ENCODE results near the gene SPOCK1.

SPOCK1 gene

DNA sequence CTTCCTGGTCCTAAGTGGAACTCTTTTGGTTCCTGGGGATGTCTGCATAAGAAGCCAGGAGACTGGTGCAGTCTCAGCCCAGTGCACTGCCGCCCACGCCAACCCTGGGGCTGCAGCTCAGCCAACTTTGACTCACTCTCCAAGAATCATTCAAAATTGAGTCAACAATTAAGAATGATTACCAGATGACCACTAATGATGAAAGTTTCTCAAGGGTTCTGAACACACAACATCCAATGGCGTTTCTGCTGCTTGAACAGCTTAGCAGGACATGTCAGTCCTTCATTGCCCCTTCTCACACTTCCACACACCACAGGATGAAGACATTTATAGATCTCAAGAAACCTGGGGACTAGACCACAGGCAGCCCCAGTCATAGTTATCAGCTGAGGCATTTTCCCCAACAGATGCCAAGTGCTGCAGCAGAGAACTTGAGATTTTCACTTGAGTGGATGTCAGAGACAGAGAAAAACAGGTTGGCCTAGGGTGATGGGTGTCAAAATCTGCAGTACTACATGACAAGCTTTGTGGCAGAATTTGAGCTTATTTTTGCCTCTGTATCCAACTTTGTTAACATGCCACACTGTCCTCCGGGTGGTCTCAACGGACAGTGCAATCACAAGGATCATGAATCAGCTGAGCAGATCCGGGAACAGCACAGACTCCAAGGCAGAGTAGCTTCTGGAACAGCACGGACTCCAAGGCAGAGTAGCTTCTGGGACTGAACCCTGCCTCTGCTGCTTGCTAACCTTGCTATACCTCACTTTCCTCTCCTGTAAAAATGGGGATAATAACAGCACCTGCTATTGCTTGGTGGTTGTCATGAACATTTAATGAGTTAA lies 356.1 kb downstream of the SPOCK1 start:
- peak; percentile 30 for DNase-seq

- DNase-seq = peak; percentile 58
Measured at GRCh38 chr5:137142346-137142745, 356.8 kb downstream of the SPOCK1 start.

GRCh38 chr5:137141779-137142178 lies 357.3 kb downstream of the SPOCK1 start:
- DNase-seq = peak; percentile 41

DNA sequence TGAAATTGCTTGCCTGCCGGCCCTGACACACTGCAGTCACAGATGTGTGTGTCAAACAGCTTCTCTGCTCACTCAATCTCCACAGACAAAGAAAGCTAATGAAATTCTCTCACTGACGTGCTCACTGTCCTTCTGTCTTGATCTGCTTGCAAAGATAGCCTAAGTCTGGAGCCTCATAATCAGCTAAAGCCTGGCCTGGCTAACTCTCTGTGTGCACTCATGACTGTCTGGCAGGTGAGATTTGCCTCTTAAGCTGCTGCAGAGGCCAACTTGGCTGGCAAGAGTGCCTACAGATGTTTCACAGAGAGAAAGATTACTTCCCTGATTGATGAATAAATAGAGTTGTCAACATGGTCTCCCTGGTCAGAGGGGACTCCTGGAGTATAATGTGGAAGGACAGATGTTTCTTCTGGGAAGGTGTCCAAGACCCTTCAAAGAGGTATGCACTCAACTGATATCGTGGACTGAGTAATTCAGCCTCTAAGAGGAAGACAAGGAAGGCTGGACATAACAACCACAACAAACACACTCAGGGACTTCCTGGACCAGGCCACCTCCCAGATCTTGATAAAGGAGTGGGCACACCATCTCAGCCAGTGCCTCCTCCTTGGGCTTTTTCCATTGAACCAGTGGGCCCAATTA lies 362.0 kb downstream of the SPOCK1 start:
- DNase-seq = peak; percentile 43

DNA sequence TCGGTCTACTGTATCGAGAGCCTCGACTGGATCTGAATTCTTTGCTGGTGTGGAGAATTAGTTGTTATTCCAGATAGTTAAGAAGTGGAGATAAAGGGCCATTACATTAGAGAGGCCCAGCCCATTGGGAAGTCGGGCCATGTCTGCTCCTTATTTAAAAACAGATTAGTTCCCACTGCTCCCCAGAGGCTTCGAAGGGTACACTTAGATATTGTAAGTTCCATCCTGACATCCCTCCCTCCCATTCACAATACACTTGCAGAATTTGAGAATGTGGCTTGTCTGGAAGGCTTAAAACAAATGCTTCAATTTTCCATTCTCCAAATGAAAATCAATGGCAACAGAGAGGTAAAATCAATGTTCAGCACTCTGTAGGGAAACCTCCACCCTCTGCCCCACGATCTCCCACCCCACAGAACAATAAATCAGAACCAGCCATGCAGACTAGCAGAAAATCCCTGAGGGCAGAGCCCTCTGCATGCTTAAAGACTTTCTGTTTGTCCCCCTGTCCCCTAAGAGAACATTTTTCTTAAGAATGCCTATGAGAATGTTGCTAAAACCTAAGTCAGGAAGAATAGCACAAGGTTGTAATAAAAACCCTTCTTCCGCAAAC lies 364.1 kb downstream of the SPOCK1 start:
- DNase-seq = peak; percentile 44

DNA sequence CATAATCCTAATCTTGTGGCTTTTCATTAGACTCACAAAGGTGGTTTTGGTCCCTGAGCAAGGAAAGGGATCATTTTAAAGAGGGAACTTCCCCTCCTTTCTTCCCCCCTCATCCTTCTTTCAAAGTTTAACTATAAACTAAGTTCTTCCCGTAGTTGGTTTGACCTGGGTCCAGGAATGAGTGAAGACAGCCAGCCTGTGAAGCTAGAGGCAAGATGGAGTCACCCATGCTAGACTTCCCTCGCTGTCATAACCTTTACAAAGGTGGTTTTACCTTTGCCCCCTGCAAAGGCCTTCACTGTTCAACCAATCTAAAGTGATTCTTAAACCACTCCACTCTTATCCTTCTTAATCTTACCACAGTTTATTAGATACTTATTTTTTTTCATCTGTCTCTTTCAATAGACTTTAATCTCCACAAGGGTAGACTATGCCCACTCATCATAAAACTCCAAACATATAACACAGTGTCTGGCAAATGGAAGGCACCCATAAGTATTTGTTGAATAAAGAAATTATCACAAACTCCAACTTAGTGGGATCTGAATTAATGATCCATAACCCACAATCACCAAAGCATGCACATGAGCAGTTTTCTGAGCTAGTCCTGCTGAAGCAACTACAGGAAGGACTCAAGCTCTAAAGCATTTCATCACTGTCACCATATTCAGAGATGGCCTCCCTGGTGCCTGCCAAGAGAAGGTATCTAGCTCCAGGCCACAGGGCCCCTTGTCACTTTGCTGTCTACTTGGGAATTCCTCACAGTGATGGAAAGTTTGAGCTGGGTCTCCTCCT lies 369.0 kb downstream of the SPOCK1 start:
- DNase-seq = no peak

- no peak for DNase-seq
Measured at GRCh38 chr5:137128012-137128411, 371.1 kb downstream of the SPOCK1 start.

DNA sequence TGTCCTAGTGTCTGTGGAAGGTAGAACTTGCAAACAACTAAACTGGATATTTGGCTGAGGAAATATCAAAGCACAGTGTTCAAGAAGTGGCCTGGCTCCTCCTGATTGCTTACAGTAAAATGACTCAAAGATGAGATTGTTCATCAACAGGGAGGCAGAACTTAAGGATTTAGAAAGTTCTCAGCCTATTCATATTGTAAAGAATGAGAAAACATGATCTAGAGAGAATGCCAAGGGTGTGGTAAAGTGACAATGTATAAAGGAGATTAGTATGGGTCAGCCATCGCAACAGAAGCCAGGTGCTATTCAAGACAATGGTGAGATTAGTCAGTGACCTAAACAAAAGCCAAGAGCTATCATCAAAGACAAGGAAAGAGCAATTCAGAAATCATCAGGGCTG lies 372.3 kb downstream of the SPOCK1 start:
- no peak for DNase-seq

DNA sequence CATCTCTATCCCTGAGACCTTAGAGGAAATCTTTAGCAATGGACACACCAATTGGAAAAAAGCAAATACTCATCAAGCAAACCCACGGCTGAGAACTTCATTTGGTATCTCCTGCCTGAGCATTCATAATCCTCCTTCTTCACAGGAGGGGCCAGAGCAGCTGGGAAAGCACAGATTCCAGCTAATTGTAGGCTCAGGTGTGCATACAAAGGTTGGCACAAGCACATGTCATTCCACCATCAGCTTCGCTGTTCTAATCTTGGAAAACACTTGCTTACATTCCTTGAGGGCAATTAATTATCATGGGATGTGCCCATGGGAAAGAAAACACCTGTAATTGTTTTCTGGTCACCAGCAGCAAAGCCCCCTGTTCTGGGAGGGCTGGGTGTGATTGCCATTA lies 376.6 kb downstream of the SPOCK1 start:
- no peak for DNase-seq

GRCh38 chr5:137122075-137122474 lies 377.1 kb downstream of the SPOCK1 start:
- peak; percentile 27 for DNase-seq

GRCh38 chr5:137119321-137119720 lies 379.8 kb downstream of the SPOCK1 start:
- no peak for DNase-seq

GRCh38 chr5:137118629-137119028 lies 380.5 kb downstream of the SPOCK1 start:
- no peak for DNase-seq

DNA sequence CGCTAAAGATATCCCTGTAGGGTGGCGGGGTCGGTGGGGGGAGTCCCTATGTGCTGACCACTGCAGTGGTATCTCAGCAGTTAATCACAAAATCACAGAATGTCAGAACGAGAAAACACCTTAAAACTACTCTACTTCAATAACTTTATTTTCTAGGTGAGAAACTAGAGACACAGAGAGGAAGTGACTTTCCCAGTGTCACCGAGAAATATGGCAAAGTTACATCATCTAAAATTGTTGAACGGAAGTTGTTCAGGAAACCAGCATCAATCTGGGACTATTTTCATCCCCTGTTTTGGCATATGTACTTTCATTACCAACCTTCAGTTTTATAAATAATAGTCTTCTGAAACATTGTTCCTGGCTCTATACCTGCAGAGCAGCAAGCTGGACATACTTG lies 384.0 kb downstream of the SPOCK1 start:
- DNase-seq = no peak

GRCh38 chr5:137114529-137114928 lies 384.6 kb downstream of the SPOCK1 start:
- DNase-seq = no peak

DNA sequence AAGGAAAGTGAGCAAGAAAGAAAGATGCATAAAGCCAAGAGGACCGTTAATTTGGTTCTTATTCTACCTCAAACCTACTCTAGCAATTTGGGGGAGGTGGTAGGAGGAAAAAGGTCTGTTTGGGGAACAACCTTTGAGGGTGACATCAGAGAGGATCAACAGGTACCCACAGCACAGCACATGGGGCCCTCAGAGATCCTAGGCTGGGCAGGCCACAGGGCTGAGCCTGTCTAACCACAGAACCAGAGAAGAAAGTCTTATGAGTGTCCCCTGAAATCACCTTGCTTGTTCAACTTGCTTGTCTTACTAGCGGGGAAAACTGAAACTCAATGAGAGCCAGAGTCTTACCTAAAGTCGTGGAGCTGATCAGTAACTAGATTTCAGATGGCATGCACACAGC lies 385.2 kb downstream of the SPOCK1 start:
- DNase-seq = no peak

GRCh38 chr5:137113161-137113560 lies 386.0 kb downstream of the SPOCK1 start:
- no peak for DNase-seq

- peak; percentile 38 for DNase-seq
Measured at GRCh38 chr5:137105351-137106035, 393.6 kb downstream of the SPOCK1 start.

DNA sequence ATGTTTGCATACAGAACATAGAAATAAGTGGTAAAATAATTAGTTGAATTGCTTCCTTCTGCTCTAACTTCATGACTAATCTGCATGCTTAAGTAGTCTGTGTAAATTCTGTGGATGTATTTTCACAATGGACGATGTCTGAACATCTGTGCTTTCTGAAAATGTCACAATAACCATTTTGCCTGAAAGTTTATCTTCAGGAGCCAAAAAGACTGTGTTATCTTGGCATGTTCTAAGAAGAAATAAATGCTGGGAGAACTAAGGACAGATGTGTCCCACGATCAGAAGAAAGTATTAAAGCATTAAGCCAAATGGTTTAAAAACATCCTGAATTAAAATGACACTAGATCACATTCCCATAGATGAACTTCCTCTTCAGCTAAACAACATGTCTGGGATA lies 397.6 kb downstream of the SPOCK1 start:
- DNase-seq = no peak

- no peak for DNase-seq
Measured at GRCh38 chr5:137099651-137100050, 399.5 kb downstream of the SPOCK1 start.

DNA sequence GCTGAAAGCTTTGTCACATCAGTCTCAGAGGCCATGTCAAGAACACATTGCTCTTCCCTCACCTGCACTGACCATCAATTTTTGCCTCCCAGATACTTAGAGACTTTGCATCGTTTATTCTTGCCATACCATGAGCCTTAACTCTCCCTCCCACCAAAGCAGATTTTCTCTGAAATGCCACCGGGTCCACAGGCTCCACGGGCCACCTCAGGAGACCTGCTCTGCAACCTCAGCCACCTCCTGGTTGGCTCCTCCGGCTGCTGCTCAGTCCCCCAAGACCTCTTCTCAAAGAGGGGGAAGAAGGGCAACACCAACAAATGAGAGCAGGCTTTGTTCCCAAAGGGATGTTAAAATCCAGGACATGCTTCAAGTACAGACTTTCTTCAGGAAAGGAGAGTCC lies 400.5 kb downstream of the SPOCK1 start:
- no peak for DNase-seq

- DNase-seq = no peak
Measured at GRCh38 chr5:137098238-137098637, 400.9 kb downstream of the SPOCK1 start.

DNA sequence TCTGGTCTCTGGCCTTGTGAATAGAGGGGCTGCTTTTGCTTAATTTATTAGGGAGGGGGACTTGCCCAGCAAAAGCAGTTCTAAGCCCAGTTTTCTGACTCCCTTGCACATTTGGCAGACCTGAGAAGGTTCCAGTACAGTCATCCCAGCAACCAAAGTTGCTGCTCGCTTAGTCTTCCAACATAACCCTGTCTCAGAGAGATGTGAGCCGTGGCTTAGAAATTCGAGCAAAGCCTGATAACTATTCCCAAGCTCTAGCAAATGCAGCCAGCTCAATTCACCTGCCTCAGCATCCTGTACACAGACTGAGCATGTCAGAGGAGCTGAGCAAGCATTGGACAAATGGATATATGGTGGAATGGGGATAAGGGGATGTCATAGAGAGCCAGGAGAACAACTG lies 401.9 kb downstream of the SPOCK1 start:
- no peak for DNase-seq
